Adrenal gland (tissue), 5 donors: ENCODE results near the gene TCF7L1.

Source experiments
- POLR2A ChIP-seq, 2 donors: fragments of 450-650 bp; IDR thresholded peaks; one replicate each; pipeline ENCODE4 v1.6.1; 2017; ENCODE audit warnings: antibody characterized with exemption in 2 of 2, mild to moderate bottlenecking in 2 of 2, moderate library complexity in 1 of 2
- TF ChIP-seq, protein P1 (sequence below), 6 experiments: fragments of 450-650 bp in 4 of 6; fragments of 200-600 bp in 2 of 6; sonication (generic) in 1 of 6; IDR thresholded peaks; 1 replicate in 5 of 6; 2 replicates in 1 of 6; pipeline versions ENCODE4 v1.5.1 to v1.8.0; 2016 to 2021; ENCODE audit warnings: antibody characterized with exemption in 6 of 6, mild to moderate bottlenecking in 2 of 6, moderate library complexity in 1 of 6
- donor health status: DM: no; HTN: no; CAD: no.

DNA sequence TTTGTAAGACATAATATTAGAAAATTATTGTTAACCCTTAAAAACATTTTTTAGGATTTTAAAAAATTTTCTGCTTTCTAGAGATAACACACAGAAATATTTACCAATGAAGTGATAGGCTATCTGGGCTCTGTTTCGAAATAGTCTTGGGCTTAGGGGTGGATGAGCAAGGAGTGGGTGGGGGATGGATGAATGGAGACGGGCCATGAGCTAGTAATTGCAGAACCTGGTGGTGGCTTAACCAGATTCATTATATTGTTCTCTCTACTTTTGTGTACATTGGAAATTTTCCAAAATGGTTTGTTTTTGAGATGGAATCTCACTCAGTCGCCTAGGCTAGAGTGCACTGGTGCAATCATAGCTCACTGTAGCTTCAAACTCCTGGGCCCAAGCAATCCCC lies 89.6 kb downstream of the TCF7L1 start:
- no peak for TF ChIP-seq POLR2A (IDR thresholded peaks at IDR 0.05)
- TF ChIP-seq, protein P1, sequence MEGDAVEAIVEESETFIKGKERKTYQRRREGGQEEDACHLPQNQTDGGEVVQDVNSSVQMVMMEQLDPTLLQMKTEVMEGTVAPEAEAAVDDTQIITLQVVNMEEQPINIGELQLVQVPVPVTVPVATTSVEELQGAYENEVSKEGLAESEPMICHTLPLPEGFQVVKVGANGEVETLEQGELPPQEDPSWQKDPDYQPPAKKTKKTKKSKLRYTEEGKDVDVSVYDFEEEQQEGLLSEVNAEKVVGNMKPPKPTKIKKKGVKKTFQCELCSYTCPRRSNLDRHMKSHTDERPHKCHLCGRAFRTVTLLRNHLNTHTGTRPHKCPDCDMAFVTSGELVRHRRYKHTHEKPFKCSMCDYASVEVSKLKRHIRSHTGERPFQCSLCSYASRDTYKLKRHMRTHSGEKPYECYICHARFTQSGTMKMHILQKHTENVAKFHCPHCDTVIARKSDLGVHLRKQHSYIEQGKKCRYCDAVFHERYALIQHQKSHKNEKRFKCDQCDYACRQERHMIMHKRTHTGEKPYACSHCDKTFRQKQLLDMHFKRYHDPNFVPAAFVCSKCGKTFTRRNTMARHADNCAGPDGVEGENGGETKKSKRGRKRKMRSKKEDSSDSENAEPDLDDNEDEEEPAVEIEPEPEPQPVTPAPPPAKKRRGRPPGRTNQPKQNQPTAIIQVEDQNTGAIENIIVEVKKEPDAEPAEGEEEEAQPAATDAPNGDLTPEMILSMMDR (IDR thresholded peaks at IDR 0.05) = no peak
